Hematopoietic multipotent progenitor cell treated with erythropoietin and hydrocortisone succinate and interleukin-3 and kit ligand, for 17 days (in vitro differentiated cells): ENCODE measurements around the gene NRDE2.
"Not testable (repeated sequence)": the region's sequence is repeated elsewhere in the genome, so short reads cannot be mapped to it uniquely, and the experiment has no call there.

Experiments used
- DNase-seq: peaks from one replicate; pipeline ENCODE4 v3.0.0-alpha.2; 2015; ENCODE audit warnings: low spot score

NRDE2 gene

GRCh38 chr14:90274019-90274418, 57.7 kb downstream of the NRDE2 start:
- no peak for DNase-seq

DNA sequence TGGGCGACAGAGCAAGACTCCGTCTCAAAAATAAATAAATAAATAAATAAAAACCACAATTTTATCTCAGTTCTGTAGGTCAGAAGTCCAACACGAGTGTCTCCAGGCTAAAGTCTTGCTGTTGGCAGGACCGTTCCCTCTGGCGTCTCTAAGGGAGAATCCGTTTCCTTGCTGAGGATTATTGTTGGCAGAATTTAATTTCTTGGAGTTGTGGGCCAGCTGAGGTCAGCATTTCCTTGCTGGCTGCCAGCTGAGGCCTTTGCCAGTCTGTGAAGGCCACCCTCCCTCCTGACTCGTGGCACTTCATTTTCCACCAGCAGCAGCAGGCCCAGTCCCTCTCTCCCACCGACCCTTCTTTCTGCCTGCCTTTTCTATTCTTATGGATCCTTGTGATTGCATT, 58.2 kb downstream of the NRDE2 start:
- no peak for DNase-seq

- DNase-seq, result no peak
These were observed 59.2 kb downstream of the NRDE2 start for GRCh38 chr14:90272523-90272922.

- DNase-seq, result no peak
These were observed 63.3 kb downstream of the NRDE2 start for GRCh38 chr14:90268420-90268819.

GRCh38 chr14:90266441-90267154, 65.1 kb downstream of the NRDE2 start:
- DNase-seq, result no peak

DNA sequence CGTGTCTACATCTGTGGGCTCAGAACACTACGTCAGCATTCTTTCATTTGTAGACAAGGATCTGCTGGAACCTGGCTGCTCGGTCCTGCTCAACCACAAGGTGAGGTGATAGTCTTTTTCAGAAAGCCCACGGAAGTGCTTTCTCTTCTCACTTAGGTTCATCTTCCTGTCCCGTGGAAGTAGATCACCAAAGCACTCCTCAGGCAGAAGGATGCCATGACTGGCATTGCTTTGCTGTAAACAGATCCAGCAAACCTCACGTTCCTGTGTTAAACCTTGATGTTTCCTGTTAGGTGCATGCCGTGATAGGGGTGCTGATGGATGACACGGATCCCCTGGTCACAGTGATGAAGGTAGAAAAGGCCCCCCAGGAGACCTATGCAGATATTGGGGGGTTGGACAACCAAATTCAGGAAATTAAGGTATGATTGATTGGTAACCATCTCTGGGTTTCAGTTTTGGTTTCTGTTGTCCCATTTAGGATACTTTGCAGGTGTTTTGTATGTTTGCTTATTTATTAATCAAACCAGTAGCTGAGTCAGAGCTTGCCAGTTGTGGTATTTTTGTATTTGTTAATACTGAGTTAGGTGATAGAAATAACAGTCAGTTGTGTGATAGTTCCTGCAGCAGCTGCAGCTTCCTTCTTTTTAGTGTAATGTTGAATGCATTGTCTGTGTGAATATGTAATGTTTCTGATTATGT, 67.8 kb downstream of the NRDE2 start:
- DNase-seq, result no peak

- peak; percentile 82 for DNase-seq
These were observed 75.2 kb downstream of the NRDE2 start, which contains the start of gene PSMC1 for GRCh38 chr14:90256354-90257131. Gene PSMC1 (plus strand): TSS chr14:90256553. CDS start chr14:90256598, 45 bp downstream.

- no peak for DNase-seq
These were observed 75.9 kb downstream of the NRDE2 start for GRCh38 chr14:90255871-90256270.

DNA sequence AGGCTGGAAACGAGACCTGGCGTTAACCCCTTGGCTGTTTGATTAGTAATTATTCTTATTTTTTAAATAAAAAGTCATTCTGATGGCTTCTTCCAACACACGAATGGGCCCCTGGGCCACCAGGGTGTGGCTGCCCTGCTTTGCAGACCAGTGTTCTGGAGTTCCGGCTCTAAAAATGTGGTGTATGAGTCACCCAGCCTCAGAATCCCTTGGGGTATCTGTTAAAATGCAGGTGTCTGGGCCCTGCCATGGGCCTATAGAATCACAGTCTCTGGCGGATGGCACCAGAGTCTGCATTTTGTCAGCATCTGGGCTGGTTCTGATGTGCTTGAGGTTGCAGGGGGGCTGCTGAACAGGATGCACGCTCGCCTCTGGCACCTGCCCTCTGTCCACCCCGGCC, 77.9 kb downstream of the NRDE2 start:
- DNase-seq, result no peak

GRCh38 chr14:90248594-90248993, 83.1 kb downstream of the NRDE2 start:
- DNase-seq, result no peak

GRCh38 chr14:90247441-90247840, 84.3 kb downstream of the NRDE2 start:
- not testable (repeated sequence) for DNase-seq

DNA sequence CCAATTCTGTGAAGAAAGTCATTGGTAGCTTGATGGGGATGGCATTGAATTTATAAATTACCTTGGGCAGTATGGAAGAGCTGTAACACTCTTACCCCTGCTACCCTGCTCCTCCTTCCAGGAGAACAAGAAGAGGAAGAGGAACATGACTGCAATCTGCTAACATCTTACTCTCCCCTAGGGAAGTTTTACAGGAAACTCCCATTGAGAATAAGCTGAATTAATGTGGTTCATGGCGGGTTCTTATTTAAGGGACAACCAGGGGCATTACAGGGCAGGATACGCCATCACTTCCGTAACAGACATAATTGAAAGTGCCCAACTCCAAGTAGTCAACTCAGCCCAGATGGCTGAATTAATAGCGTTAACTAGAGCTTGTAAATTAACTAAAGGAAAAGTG, 84.8 kb downstream of the NRDE2 start:
- DNase-seq, result no peak

- no peak for DNase-seq
These were observed 89.3 kb downstream of the NRDE2 start for GRCh38 chr14:90242444-90242843.

- no peak for DNase-seq
These were observed 92.6 kb downstream of the NRDE2 start for GRCh38 chr14:90239139-90239538.

DNA sequence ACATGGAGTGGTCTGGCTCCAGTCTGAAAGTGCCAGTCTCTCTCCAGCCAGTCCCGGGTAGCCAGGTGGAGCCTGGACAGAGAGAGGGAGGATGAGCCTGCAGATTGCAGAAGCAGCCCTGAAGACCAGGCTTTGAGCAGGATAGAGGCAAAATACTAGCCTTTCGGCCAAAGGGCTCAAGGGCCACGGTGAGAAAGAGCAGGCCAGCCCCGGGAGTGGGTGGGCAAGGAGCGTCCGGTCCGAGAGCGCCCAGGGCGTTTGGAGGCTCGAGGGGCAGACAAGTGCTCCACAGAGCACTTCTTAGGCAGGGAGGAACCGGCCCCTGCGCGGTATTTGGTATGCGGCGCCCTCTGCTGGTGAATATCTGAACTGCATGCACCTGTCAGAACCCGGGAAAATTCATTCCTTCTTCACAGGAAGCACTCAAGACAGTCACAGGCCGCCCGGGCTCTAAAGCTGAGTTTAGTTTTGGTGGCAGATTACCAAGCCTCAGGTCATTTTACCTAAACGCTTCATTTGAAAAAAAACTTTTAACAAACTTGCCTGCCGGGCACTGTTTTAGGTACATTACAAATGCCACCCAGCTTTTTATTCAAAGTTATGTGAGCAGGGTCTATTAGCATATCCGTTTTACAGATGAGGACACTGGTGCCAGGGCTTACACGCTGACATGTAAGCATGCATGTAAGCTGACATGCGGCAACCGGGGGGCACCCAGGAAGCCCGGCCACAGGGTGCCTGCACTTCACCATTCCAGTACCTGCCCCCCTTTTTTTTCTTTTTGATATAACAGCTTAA, 96.4 kb downstream of the NRDE2 start:
- peak; percentile 59 for DNase-seq

DNA sequence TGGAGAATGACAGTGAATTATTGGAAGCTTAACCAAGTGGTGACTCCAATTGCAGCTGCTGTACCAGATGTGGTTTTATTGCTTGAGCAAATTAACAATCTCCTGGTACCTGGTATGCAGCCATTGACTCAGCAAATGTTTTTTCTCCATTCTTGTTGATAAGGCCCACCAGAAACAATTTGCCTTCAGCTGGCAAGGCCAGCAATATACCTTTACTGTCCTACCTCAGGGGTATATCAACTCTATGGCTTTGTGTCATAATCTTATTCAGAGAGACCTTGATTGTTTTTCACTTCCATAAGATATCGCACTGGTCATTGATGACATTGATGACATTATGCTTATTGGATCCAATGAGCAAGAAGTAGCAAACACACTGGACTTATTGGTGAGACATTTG, 101.8 kb downstream of the NRDE2 start:
- DNase-seq, result not testable (repeated sequence)

DNA sequence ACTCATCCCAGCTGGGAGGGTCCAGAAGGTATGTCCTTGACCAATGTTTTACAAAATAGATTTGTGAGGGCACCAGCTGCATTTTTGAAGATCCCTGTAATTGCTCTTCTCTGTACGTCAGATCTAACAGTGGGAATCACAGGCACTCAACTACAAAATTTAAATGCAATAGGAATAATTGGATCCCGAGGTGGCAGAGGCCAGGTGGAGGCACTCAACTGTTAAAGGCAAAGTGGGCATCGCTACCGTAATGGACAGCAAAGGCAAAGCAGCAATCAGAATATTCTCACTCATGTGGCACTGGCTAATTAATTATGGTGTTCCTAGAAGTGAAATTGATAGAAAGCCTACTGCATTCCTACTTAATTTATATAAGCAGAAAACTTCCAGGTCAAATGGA, 103.3 kb downstream of the NRDE2 start:
- no peak for DNase-seq
